ENCODE data around the gene LRRC56. TPM values are rescaled to one million over a fixed set of nuclear protein-coding genes. Genes with fewer than 3 reads are reported as not detected.
"Not testable (repeated sequence)": the region's sequence is repeated elsewhere in the genome, so short reads cannot be mapped to it uniquely, and the experiment has no call there.

Gene LRRC56
- total RNA-seq, 1 experiment from 2014 or later: 0.37 TPM

GRCh38 chr11:567629-568292 is 30.4 kb downstream of the LRRC56 start:
- H3K4me1 ChIP-seq (ENCODE audit: low read length): peaks cover 16% of the 10 kb centered on the region
- H3K27me3 ChIP-seq (ENCODE audit: low read length): no peaks in the 10 kb centered on the region
- H4K20me1 ChIP-seq (ENCODE audit: insufficient read depth, low read depth, low read length): peaks cover 11% of the 10 kb centered on the region; the same call in 1 of the 2 replicates
- no peaks in the 10 kb centered on the region for H3K9me2 ChIP-seq (replicated peaks; ENCODE audit: insufficient read depth, low read length)
- H3K27ac ChIP-seq (ENCODE audit: low read length): no peak overlapping the region; the same call in 1 of the 2 replicates
- H3K36me3 ChIP-seq (ENCODE audit: insufficient read depth, low read length): no peaks in the 10 kb centered on the region
- H3K9ac ChIP-seq (ENCODE audit: low read length): peak overlapping the region; percentile 65
- no peak for DNase-seq
- peak overlapping the region; percentile 83 for H3K4me2 ChIP-seq (ENCODE audit: low read depth, low read length, poor library complexity, severe bottlenecking)
- no peaks in the 10 kb centered on the region for H3K9me3 ChIP-seq (ENCODE audit: low read length)
- peaks cover 6% of the 10 kb centered on the region; the same call in 1 of the 2 replicates for H3K79me2 ChIP-seq (ENCODE audit: low read length)
- no peak overlapping the region for H2AFZ ChIP-seq (ENCODE audit: low read length)
- H3K4me3 ChIP-seq (ENCODE audit: low read length): peak overlapping the region; percentile 68

- Histone ChIP-seq H3K27ac (ENCODE audit: low read length) (no peak overlapping the region), H3K4me3 (ENCODE audit: low read length) (peak overlapping the region; percentile 80), H3K4me2 (ENCODE audit: low read depth, low read length, poor library complexity, severe bottlenecking) (peak overlapping the region; percentile 95), H2AFZ (ENCODE audit: low read length) (no peak overlapping the region), H3K79me2 (ENCODE audit: low read length) (peaks cover 6% of the 10 kb centered on the region; the same call in 1 of the 2 replicates), H3K4me1 (ENCODE audit: low read length) (peaks cover 16% of the 10 kb centered on the region), H3K27me3 (ENCODE audit: low read length) (no peaks in the 10 kb centered on the region), H4K20me1 (ENCODE audit: insufficient read depth, low read depth, low read length) (peaks cover 11% of the 10 kb centered on the region; the same call in 1 of the 2 replicates), H3K9ac (ENCODE audit: low read length) (peak overlapping the region; percentile 86), H3K36me3 (ENCODE audit: insufficient read depth, low read length) (no peaks in the 10 kb centered on the region), H3K9me3 (ENCODE audit: low read length) (no peaks in the 10 kb centered on the region), H3K9me2 (replicated peaks; ENCODE audit: insufficient read depth, low read length) (no peaks in the 10 kb centered on the region)
- DNase-seq: peak; percentile 98
Measured at GRCh38 chr11:568306-569157, 31.2 kb downstream of the LRRC56 start.

- Histone ChIP-seq H3K27me3 (ENCODE audit: low read length) (no peaks in the 10 kb centered on the region), H3K9me3 (ENCODE audit: low read length) (no peaks in the 10 kb centered on the region), H3K4me1 (ENCODE audit: low read length) (peaks cover 18% of the 10 kb centered on the region), H3K27ac (ENCODE audit: low read length) (no peak overlapping the region), H3K79me2 (ENCODE audit: low read length) (peaks cover 6% of the 10 kb centered on the region; the same call in 1 of the 2 replicates), H3K9ac (ENCODE audit: low read length) (peak overlapping the region; percentile 86), H2AFZ (ENCODE audit: low read length) (no peak overlapping the region), H3K9me2 (replicated peaks; ENCODE audit: insufficient read depth, low read length) (no peaks in the 10 kb centered on the region), H4K20me1 (ENCODE audit: insufficient read depth, low read depth, low read length) (0 out of 2 replicates have a peak, but pooled peaks cover 6% of the 10 kb centered on the region), H3K36me3 (ENCODE audit: insufficient read depth, low read length) (no peaks in the 10 kb centered on the region), H3K4me3 (ENCODE audit: low read length) (peak overlapping the region; percentile 80), H3K4me2 (ENCODE audit: low read depth, low read length, poor library complexity, severe bottlenecking) (peak overlapping the region; percentile 95)
- DNase-seq: no peak
Measured at GRCh38 chr11:569158-569885, 32.0 kb downstream of the LRRC56 start.

- Histone ChIP-seq H3K4me1 (ENCODE audit: low read length) (peaks cover 23% of the 10 kb centered on the region), H3K27me3 (ENCODE audit: low read length) (no peaks in the 10 kb centered on the region), H3K4me3 (ENCODE audit: low read length) (no peak overlapping the region), H3K27ac (ENCODE audit: low read length) (no peak overlapping the region), H3K9me2 (replicated peaks; ENCODE audit: insufficient read depth, low read length) (no peaks in the 10 kb centered on the region), H3K9me3 (ENCODE audit: low read length) (no peaks in the 10 kb centered on the region), H2AFZ (ENCODE audit: low read length) (no peak overlapping the region), H3K4me2 (ENCODE audit: low read depth, low read length, poor library complexity, severe bottlenecking) (no peak overlapping the region), H3K36me3 (ENCODE audit: insufficient read depth, low read length) (no peaks in the 10 kb centered on the region), H3K79me2 (ENCODE audit: low read length) (peaks cover 7% of the 10 kb centered on the region), H4K20me1 (ENCODE audit: insufficient read depth, low read depth, low read length) (no peaks in the 10 kb centered on the region; the same call in 1 of the 2 replicates), H3K9ac (ENCODE audit: low read length) (no peak overlapping the region)
- DNase-seq: no peak
Measured at GRCh38 chr11:571802-572185, 34.5 kb downstream of the LRRC56 start.

- Histone ChIP-seq H3K79me2 (ENCODE audit: low read length) (peaks cover 16% of the 10 kb centered on the region), H3K9me3 (ENCODE audit: low read length) (no peaks in the 10 kb centered on the region), H3K27ac (ENCODE audit: low read length) (no peak overlapping the region), H2AFZ (ENCODE audit: low read length) (no peak overlapping the region), H3K9ac (ENCODE audit: low read length) (no peak overlapping the region), H3K27me3 (ENCODE audit: low read length) (no peaks in the 10 kb centered on the region), H4K20me1 (ENCODE audit: insufficient read depth, low read depth, low read length) (peaks cover 14% of the 10 kb centered on the region; the same call in 1 of the 2 replicates), H3K4me1 (ENCODE audit: low read length) (peaks cover 25% of the 10 kb centered on the region), H3K4me2 (ENCODE audit: low read depth, low read length, poor library complexity, severe bottlenecking) (no peak overlapping the region), H3K9me2 (replicated peaks; ENCODE audit: insufficient read depth, low read length) (no peaks in the 10 kb centered on the region), H3K4me3 (ENCODE audit: low read length) (no peak overlapping the region), H3K36me3 (ENCODE audit: insufficient read depth, low read length) (no peaks in the 10 kb centered on the region)
- no peak for DNase-seq
Measured at GRCh38 chr11:573146-573759, 35.9 kb downstream of the LRRC56 start.

GRCh38 chr11:574031-574570 is 36.8 kb downstream of the LRRC56 start:
- Histone ChIP-seq H3K4me2 (ENCODE audit: low read depth, low read length, poor library complexity, severe bottlenecking) (peak overlapping the region; percentile 11), H3K79me2 (ENCODE audit: low read length) (peaks cover 25% of the 10 kb centered on the region), H3K4me1 (ENCODE audit: low read length) (peaks cover 24% of the 10 kb centered on the region), H4K20me1 (ENCODE audit: insufficient read depth, low read depth, low read length) (peaks cover 23% of the 10 kb centered on the region; the same call in 1 of the 2 replicates)
- H3K9me3 ChIP-seq (ENCODE audit: low read length); H2AFZ ChIP-seq (ENCODE audit: low read length); H3K36me3 ChIP-seq (ENCODE audit: insufficient read depth, low read length); H3K27me3 ChIP-seq (ENCODE audit: low read length); H3K9me2 ChIP-seq (replicated peaks; ENCODE audit: insufficient read depth, low read length); H3K27ac ChIP-seq (ENCODE audit: low read length); H3K4me3 ChIP-seq (ENCODE audit: low read length); H3K9ac ChIP-seq (ENCODE audit: low read length); DNase-seq: not testable (repeated sequence)

GRCh38 chr11:574632-575312 is 37.4 kb downstream of the LRRC56 start:
- H2AFZ ChIP-seq (ENCODE audit: low read length): no peak overlapping the region
- peaks cover 19% of the 10 kb centered on the region for H3K4me1 ChIP-seq (ENCODE audit: low read length)

More at GRCh38 chr11:574632-575312, 37.4 kb downstream of the LRRC56 start:
- Histone ChIP-seq H3K4me3 (ENCODE audit: low read length) (no peak overlapping the region), H3K27me3 (ENCODE audit: low read length) (no peaks in the 10 kb centered on the region), H3K27ac (ENCODE audit: low read length) (no peak overlapping the region), H3K4me2 (ENCODE audit: low read depth, low read length, poor library complexity, severe bottlenecking) (peak overlapping the region; percentile 11), H3K9me2 (replicated peaks; ENCODE audit: insufficient read depth, low read length) (no peaks in the 10 kb centered on the region), H4K20me1 (ENCODE audit: insufficient read depth, low read depth, low read length) (peaks cover 29% of the 10 kb centered on the region), H3K36me3 (ENCODE audit: insufficient read depth, low read length) (no peaks in the 10 kb centered on the region), H3K9ac (ENCODE audit: low read length) (no peak overlapping the region), H3K79me2 (ENCODE audit: low read length) (peaks cover 31% of the 10 kb centered on the region), H3K9me3 (ENCODE audit: low read length) (no peaks in the 10 kb centered on the region)
- no peak for DNase-seq
